Type B pancreatic cell (in vitro differentiated cells): Measurements from ENCODE around the gene S100A1. TPM values are rescaled to one million over a fixed set of nuclear protein-coding genes. Genes with fewer than 3 reads are reported as not detected.

Experiments
- DNase-seq: peaks from one replicate; pipeline ENCODE4 v3.0.0; 2021; ENCODE audit warnings: mixed read lengths; ENCODE audit not compliant: unreplicated experiment; ENCODE audit errors: extremely low spot score
- H3K27ac Mint-ChIP-seq: 2 replicates; pipeline ENCODE4 v1.8.0; 2021; ENCODE audit warnings: mild to moderate bottlenecking, mixed read lengths
- H3K27me3 Mint-ChIP-seq: 2 replicates; pipeline ENCODE4 v1.8.0; 2021; ENCODE audit warnings: mixed read lengths
- H3K36me3 Mint-ChIP-seq: 2 replicates; pipeline ENCODE4 v1.8.0; 2021; ENCODE audit warnings: mixed read lengths
- H3K4me1 Mint-ChIP-seq: one replicate; pipeline ENCODE4 v1.8.0; 2021; ENCODE audit warnings: mixed read lengths; ENCODE audit not compliant: unreplicated experiment
- H3K4me3 Mint-ChIP-seq: 2 replicates; pipeline ENCODE4 v1.8.0; 2021; ENCODE audit warnings: mild to moderate bottlenecking, mixed read lengths
- H3K9me3 Mint-ChIP-seq: 2 replicates; pipeline ENCODE4 v1.8.0; 2021; ENCODE audit warnings: mixed read lengths
- total RNA-seq: library from RNA; stranded (reverse); gene quantifications from 2 replicates; pipeline ENCODE4 v1.2.1, GENCODE V29; 2021; ENCODE audit warnings: low replicate concordance
- TF ChIP-seq, protein P1 (sequence below): fragments of 200-600 bp; sonication (generic); conservative IDR thresholded peaks from 2 replicates; pipeline ENCODE4 v1.5.0; 2021; ENCODE audit warnings: antibody characterized with exemption, mild to moderate bottlenecking

Gene S100A1
- total RNA-seq, 1 donor from 2014 or later, result 0.97 TPM

DNA sequence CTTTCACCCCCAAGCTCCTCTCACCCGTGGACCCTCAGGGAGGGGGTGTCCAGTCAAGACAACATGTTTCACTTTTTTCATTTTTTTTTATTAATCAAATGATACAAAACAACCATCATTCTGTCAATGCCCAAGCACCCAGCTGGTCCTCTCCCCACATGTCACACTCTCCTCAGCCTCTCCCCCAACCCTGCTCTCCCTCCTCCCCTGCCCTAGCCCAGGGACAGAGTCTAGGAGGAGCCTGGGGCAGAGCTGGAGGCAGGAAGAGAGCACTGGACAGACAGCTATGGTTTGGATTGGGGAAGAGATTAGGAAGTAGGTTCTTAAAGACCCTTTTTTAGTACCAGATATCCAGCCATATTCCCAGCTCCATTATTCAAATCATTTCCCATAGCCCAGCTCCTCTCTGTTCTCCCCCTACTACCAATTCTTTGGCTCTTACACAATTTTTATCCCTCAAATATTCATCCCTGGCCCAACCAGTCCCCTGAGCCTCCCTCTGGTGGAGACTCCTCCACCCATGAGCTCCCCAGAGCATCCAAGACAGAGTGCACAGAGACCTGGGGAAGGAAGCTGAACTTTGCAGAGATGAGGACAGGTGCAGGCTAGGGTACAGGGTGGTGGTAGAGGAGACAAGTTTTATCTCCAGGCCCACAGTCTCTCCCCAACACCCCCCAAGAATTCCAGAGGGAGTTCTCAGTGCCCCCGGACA is 13.9 kb upstream of the S100A1 start:
- DNase-seq, result no peak
- peak overlapping the region; percentile 54 for H3K27ac Mint-ChIP-seq
- H3K4me1 Mint-ChIP-seq, result peaks cover 42% of the 10 kb centered on the region
- no peaks in the 10 kb centered on the region for H3K27me3 Mint-ChIP-seq
- H3K4me3 Mint-ChIP-seq, result peak overlapping the region; percentile 85
- TF ChIP-seq, protein P1, sequence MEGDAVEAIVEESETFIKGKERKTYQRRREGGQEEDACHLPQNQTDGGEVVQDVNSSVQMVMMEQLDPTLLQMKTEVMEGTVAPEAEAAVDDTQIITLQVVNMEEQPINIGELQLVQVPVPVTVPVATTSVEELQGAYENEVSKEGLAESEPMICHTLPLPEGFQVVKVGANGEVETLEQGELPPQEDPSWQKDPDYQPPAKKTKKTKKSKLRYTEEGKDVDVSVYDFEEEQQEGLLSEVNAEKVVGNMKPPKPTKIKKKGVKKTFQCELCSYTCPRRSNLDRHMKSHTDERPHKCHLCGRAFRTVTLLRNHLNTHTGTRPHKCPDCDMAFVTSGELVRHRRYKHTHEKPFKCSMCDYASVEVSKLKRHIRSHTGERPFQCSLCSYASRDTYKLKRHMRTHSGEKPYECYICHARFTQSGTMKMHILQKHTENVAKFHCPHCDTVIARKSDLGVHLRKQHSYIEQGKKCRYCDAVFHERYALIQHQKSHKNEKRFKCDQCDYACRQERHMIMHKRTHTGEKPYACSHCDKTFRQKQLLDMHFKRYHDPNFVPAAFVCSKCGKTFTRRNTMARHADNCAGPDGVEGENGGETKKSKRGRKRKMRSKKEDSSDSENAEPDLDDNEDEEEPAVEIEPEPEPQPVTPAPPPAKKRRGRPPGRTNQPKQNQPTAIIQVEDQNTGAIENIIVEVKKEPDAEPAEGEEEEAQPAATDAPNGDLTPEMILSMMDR, result no peak
- no peaks in the 10 kb centered on the region for H3K36me3 Mint-ChIP-seq
- no peaks in the 10 kb centered on the region for H3K9me3 Mint-ChIP-seq

DNA sequence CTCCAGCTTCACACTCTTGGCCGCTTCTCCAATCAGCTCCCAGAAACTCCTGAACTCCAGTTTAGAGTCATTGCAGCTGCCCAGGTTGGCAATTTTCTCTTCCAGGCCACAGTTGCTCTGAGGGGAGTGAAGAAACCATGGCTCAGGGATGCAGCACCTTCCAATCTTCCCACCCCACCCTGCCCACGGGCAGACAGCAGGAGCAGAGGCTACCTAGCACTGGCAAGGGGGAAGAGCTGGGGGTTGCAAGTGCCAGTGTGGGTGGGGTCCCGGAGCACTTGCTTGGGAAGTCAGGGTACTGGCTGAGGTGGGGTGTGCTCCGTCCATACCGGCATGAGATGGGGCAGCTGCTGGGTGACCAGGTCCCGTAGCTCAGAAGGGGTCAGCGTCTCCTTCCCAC is 13.3 kb upstream of the S100A1 start:
- Mint-ChIP-seq H3K9me3 (no peaks in the 10 kb centered on the region), H3K4me3 (peak overlapping the region; percentile 85), H3K36me3 (no peaks in the 10 kb centered on the region), H3K4me1 (peaks cover 37% of the 10 kb centered on the region), H3K27ac (peak overlapping the region; percentile 54), H3K27me3 (no peaks in the 10 kb centered on the region)
- DNase-seq, result no peak
- TF ChIP-seq, protein P1, result no peak

DNA sequence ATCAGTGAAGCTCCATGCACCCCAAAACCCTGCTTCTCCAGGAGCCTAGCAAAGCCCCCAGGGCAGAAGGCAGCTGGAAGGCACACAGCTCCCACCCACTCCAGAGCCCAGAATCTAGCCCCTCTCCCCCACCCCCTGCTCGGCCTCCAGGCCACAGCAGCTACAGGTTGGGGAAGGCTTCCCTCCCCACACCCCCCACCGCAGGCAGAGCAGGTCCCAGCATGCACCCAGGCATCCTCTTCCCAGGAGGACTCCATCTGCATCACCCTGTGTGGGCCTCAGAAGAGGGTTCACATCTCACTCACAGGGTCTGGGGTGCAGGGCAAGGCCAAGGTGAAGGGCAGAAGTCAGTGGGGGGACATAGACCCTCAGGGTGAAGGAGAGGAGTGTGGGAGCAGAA is 12.8 kb upstream of the S100A1 start:
- Mint-ChIP-seq H3K36me3 (no peaks in the 10 kb centered on the region), H3K9me3 (no peaks in the 10 kb centered on the region), H3K27ac (no peak overlapping the region), H3K27me3 (no peaks in the 10 kb centered on the region), H3K4me1 (peaks cover 34% of the 10 kb centered on the region), H3K4me3 (peak overlapping the region; percentile 85)
- no peak for DNase-seq
- TF ChIP-seq, protein P1, result no peak

DNA sequence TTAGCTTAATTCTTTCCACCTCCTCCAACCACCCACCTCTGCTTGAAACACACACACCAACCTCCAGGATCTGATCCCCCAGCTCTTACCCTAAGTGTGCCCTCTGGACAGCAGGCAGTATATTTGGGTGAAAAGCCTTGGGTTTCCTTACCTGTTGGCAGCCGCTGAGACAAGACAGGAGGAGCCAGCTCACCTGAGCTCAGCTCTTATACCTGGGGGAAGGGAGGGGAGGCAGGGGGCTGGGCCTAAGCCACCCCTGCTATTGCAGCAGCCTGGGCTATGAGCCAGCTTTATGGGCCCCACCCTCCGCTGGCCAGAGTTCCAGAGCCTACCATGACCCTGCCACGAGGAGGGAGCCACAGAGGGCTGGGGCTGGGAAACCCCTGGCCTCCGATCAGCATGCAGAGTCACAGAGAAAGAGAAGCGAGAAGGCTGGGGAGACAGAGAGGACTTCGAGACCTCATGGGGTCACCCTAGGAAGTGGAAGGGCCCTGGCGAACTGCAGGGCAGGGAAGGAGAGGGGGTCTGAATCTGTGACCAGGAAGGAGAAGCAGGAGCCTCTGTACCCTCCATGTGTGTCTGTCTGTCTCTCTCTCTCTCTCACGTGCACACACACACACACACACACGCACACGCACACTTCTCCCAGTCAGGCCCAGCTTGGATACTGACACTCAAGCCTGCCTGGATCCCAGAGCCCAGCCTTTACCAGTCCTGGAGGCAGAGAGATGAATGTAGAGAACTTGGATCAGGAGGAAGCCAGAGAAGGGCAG is 11.9 kb upstream of the S100A1 start, which contains the start of gene S100A14:
Gene S100A14 (minus strand): TSS at position 182 of the 773 bp plus-strand sequence. CDS start 467 bp downstream, outside the sequence.
- Mint-ChIP-seq H3K4me1 (peaks cover 32% of the 10 kb centered on the region), H3K4me3 (peak within 1 kb of the TSS; percentile 85), H3K36me3 (no peaks in the 10 kb centered on the region), H3K27me3 (no peaks in the 10 kb centered on the region), H3K9me3 (no peaks in the 10 kb centered on the region), H3K27ac (peak within 1 kb of the TSS; percentile 90)
- TF ChIP-seq, protein P1, result no peak
- DNase-seq, result no peak

DNA sequence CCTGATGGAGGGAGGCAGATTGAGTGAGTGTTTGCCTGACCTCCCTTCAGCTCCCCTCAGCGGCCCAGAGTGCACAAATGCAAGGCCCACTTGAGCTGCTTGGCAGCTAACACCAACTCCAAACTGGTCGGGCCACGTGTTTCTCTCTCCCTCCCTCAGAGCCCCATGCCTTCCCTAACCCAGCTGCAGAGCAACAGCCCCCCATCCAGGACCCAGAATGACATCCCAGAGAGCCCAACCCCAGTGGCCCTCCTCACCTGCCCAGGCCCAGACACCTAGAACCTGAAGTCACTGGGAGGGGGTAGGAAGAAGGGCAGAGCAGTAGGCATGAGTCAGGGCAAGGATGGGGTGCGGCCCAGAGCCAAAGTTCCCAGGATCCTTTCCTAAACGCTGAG is 11.3 kb upstream of the S100A1 start:
- H3K36me3 Mint-ChIP-seq, result no peaks in the 10 kb centered on the region
- TF ChIP-seq, protein P1, result no peak
- H3K4me1 Mint-ChIP-seq, result peaks cover 27% of the 10 kb centered on the region
- H3K27ac Mint-ChIP-seq, result peak overlapping the region; percentile 90
- H3K27me3 Mint-ChIP-seq, result no peaks in the 10 kb centered on the region
- no peak overlapping the region for H3K4me3 Mint-ChIP-seq
- DNase-seq, result no peak
- no peaks in the 10 kb centered on the region for H3K9me3 Mint-ChIP-seq
